ENCODE results near the gene NKD1.

The NKD1 gene

GRCh38 chr16:50644245-50644644 lies 96.0 kb downstream of the NKD1 start:
- peaks cover 25% of the 10 kb centered on the region for H3K27me3 Mint-ChIP-seq
- no peaks in the 10 kb centered on the region for H3K9me3 Mint-ChIP-seq
- no peak overlapping the region for H3K4me3 Mint-ChIP-seq
- ATAC-seq (replicated peaks; ENCODE audit: extremely low read depth, poor library complexity, severe bottlenecking) (no peak), DNase-seq (ENCODE audit: low spot score in 2 of 2) (no peak)
- no peak overlapping the region for H3K27ac Mint-ChIP-seq (ENCODE audit: low read depth)
- no peaks in the 10 kb centered on the region for H3K4me1 Mint-ChIP-seq
- H3K36me3 Mint-ChIP-seq (ENCODE audit: insufficient read depth), result peaks cover 2% of the 10 kb centered on the region

- Mint-ChIP-seq H3K27me3 (peaks cover 25% of the 10 kb centered on the region), H3K9me3 (no peaks in the 10 kb centered on the region), H3K4me3 (no peak overlapping the region), H3K27ac (ENCODE audit: low read depth) (no peak overlapping the region), H3K36me3 (ENCODE audit: insufficient read depth) (peaks cover 2% of the 10 kb centered on the region), H3K4me1 (no peaks in the 10 kb centered on the region)
- DNase-seq (ENCODE audit: low spot score in 2 of 2) (no peak), ATAC-seq (replicated peaks; ENCODE audit: extremely low read depth, poor library complexity, severe bottlenecking) (no peak)
These were observed 96.5 kb downstream of the NKD1 start for GRCh38 chr16:50644729-50645128.

DNA sequence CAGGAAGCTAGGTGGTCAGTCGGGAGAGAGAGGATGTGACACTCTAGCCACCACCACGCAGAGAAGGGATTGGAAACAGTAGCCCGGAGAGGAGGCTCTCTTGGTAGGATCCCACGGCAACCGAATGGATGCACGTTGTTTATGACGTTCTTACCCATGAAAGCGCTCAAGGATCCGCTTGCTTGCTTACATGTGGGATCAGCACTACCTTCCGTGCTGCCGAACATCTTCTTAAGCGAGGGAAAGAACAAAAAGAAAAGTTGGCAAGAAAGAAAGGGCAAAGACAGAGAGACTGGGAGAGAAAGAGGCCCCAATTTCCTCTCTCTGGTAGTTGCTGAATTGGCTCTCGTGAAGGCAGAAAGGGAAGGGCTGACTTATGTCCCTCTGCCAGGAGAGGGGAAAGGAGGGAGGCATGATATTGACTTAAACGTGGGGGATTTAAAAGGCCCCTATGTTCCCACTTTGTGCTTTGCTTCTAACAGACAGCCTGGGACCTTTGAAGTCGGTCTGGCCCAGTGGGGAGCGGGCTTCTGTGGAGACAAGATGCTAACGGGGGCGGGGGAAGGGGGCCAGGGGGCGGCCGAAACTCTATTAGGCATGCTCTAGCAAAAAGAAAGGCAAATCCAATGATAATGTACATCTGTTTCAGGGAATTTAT lies 97.5 kb downstream of the NKD1 start:
- H3K27ac Mint-ChIP-seq (ENCODE audit: low read depth), result no peak overlapping the region
- H3K4me3 Mint-ChIP-seq, result no peak overlapping the region
- peaks cover 2% of the 10 kb centered on the region for H3K36me3 Mint-ChIP-seq (ENCODE audit: insufficient read depth)
- no peak for ATAC-seq (replicated peaks; ENCODE audit: extremely low read depth, poor library complexity, severe bottlenecking)
- DNase-seq (ENCODE audit: low spot score in 2 of 2), result no peak
- H3K27me3 Mint-ChIP-seq, result peaks cover 15% of the 10 kb centered on the region
- H3K9me3 Mint-ChIP-seq, result no peaks in the 10 kb centered on the region
- no peaks in the 10 kb centered on the region for H3K4me1 Mint-ChIP-seq

GRCh38 chr16:50646345-50646744 lies 98.1 kb downstream of the NKD1 start:
- Mint-ChIP-seq H3K36me3 (ENCODE audit: insufficient read depth) (peaks cover 2% of the 10 kb centered on the region), H3K27me3 (peaks cover 9% of the 10 kb centered on the region), H3K9me3 (no peaks in the 10 kb centered on the region), H3K4me1 (no peaks in the 10 kb centered on the region), H3K27ac (ENCODE audit: low read depth) (no peak overlapping the region), H3K4me3 (no peak overlapping the region)
- DNase-seq (ENCODE audit: low spot score in 2 of 2) (no peak), ATAC-seq (replicated peaks; ENCODE audit: extremely low read depth, poor library complexity, severe bottlenecking) (no peak)

GRCh38 chr16:50651835-50652438 lies 103.7 kb downstream of the NKD1 start:
- Mint-ChIP-seq H3K27me3 (no peaks in the 10 kb centered on the region), H3K4me1 (no peaks in the 10 kb centered on the region), H3K27ac (ENCODE audit: low read depth) (no peak overlapping the region), H3K36me3 (ENCODE audit: insufficient read depth) (peaks cover 3% of the 10 kb centered on the region), H3K4me3 (no peak overlapping the region), H3K9me3 (no peaks in the 10 kb centered on the region)
- ATAC-seq (replicated peaks; ENCODE audit: extremely low read depth, poor library complexity, severe bottlenecking), result no peak
- DNase-seq (ENCODE audit: low spot score in 2 of 2), result no peak

DNA sequence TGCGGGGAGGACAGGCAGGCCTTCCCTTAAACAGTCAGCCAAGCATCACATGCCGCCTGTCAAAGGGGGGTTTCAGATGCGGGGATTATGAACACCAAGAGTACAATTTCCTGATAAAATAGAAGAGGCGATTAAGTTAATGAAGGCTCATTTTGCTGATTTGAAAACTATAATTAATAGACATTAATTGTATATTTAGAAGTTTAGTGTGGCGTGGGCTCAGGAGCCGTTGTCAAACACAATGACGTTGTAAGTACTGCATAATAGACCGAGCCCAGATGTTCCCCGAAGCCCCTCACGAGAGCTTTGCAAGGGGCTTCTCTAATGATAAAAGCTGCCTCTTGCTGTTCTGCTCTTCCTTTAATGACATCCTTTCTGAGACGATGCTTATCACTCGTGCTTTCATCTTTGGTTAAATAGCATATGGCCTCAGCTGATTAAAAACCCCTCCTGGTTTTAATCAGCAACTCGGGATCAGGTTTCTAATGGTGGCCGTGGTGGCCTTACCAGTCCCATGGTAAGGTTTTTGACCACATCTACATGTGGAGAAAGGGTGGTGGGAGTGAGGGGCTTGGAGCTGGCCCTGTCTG lies 104.7 kb downstream of the NKD1 start:
- H3K36me3 Mint-ChIP-seq (ENCODE audit: insufficient read depth), result peaks cover 1% of the 10 kb centered on the region
- no peaks in the 10 kb centered on the region for H3K9me3 Mint-ChIP-seq
- H3K4me3 Mint-ChIP-seq, result no peak overlapping the region
- DNase-seq (ENCODE audit: low spot score in 2 of 2) (no peak), ATAC-seq (replicated peaks; ENCODE audit: extremely low read depth, poor library complexity, severe bottlenecking) (no peak)
- H3K27me3 Mint-ChIP-seq, result no peaks in the 10 kb centered on the region
- H3K27ac Mint-ChIP-seq (ENCODE audit: low read depth), result no peak overlapping the region
- no peaks in the 10 kb centered on the region for H3K4me1 Mint-ChIP-seq

DNA sequence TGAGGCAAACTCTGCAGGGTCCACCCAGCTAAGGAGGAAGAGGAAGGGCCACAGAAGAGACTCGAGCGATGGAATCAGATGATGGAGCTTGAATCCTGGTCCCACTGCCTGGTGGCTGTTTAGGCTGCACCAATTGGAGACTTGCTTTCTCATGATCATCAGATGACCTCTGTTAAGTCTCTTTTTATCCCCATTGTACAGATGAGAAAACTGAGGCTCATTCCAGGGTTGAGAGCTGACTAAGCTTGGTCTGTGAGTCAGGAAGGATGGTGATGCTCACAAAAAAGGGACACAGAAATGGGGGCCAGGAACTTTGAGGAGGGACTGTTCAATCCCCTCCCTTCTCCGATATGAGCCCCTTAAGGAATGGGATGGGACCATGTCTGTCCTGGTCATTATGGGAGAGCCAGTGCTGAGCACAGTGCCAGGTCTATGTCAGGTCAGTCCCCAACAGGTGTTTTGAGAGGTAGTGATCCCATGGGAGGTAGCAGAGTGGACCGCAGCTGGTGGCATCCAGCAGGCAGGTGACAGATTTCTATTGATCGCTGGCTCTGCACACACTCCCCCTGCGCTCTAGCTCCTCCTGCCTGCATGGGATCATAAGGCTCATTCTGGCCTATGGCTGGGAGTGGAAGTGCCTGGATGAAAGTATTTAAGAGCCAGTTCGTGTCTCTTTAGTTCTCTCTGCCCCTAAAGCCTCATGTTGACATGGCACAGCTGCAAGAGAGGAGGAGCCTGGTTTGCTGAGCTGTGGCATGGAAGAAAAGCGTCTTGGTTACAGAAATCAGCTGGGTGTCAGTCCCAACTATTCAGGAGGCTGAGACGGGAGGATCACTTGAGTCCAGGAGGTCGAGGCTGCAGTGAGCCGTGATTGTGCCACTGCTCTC lies 105.7 kb downstream of the NKD1 start:
- ATAC-seq (replicated peaks; ENCODE audit: extremely low read depth, poor library complexity, severe bottlenecking) (no peak), DNase-seq (ENCODE audit: low spot score in 2 of 2) (no peak)
- H3K4me3 Mint-ChIP-seq, result no peak overlapping the region
- no peaks in the 10 kb centered on the region for H3K4me1 Mint-ChIP-seq
- no peaks in the 10 kb centered on the region for H3K27me3 Mint-ChIP-seq
- H3K36me3 Mint-ChIP-seq (ENCODE audit: insufficient read depth), result peaks cover 1% of the 10 kb centered on the region
- no peaks in the 10 kb centered on the region for H3K9me3 Mint-ChIP-seq
- H3K27ac Mint-ChIP-seq (ENCODE audit: low read depth), result no peak overlapping the region

- Mint-ChIP-seq H3K4me3 (no peak overlapping the region), H3K36me3 (ENCODE audit: insufficient read depth) (peaks cover 1% of the 10 kb centered on the region), H3K4me1 (no peaks in the 10 kb centered on the region), H3K27me3 (no peaks in the 10 kb centered on the region), H3K9me3 (no peaks in the 10 kb centered on the region), H3K27ac (ENCODE audit: low read depth) (no peak overlapping the region)
- no peak for DNase-seq (ENCODE audit: low spot score in 2 of 2)
- ATAC-seq (replicated peaks; ENCODE audit: extremely low read depth, poor library complexity, severe bottlenecking), result no peak
These were observed 107.4 kb downstream of the NKD1 start for GRCh38 chr16:50655558-50656055.

GRCh38 chr16:50657241-50657640 lies 109.0 kb downstream of the NKD1 start:
- ATAC-seq (replicated peaks; ENCODE audit: extremely low read depth, poor library complexity, severe bottlenecking), result no peak

GRCh38 chr16:50659806-50660205 lies 111.6 kb downstream of the NKD1 start:
- no peak for ATAC-seq (replicated peaks; ENCODE audit: extremely low read depth, poor library complexity, severe bottlenecking)
- no peaks in the 10 kb centered on the region for H3K9me3 Mint-ChIP-seq
- H3K4me1 Mint-ChIP-seq, result no peaks in the 10 kb centered on the region
- H3K27ac Mint-ChIP-seq (ENCODE audit: low read depth), result no peak overlapping the region
- H3K27me3 Mint-ChIP-seq, result no peaks in the 10 kb centered on the region
- H3K36me3 Mint-ChIP-seq (ENCODE audit: insufficient read depth), result no peaks in the 10 kb centered on the region
- no peak overlapping the region for H3K4me3 Mint-ChIP-seq
- DNase-seq (ENCODE audit: low spot score in 2 of 2), result no peak

More at GRCh38 chr16:50657241-50657640, 109.0 kb downstream of the NKD1 start:
- Mint-ChIP-seq H3K27me3 (no peaks in the 10 kb centered on the region), H3K4me1 (no peaks in the 10 kb centered on the region), H3K27ac (ENCODE audit: low read depth) (no peak overlapping the region), H3K9me3 (no peaks in the 10 kb centered on the region), H3K36me3 (ENCODE audit: insufficient read depth) (no peaks in the 10 kb centered on the region), H3K4me3 (no peak overlapping the region)
- DNase-seq (ENCODE audit: low spot score in 2 of 2), result no peak

GRCh38 chr16:50662306-50662940 lies 114.2 kb downstream of the NKD1 start:
- H3K4me1 Mint-ChIP-seq, result peaks cover 10% of the 10 kb centered on the region
- no peak overlapping the region for H3K4me3 Mint-ChIP-seq
- H3K27ac Mint-ChIP-seq (ENCODE audit: low read depth), result no peak overlapping the region
- DNase-seq (ENCODE audit: low spot score in 2 of 2), result no peak
- ATAC-seq (replicated peaks; ENCODE audit: extremely low read depth, poor library complexity, severe bottlenecking), result no peak
- no peaks in the 10 kb centered on the region for H3K27me3 Mint-ChIP-seq
- no peaks in the 10 kb centered on the region for H3K36me3 Mint-ChIP-seq (ENCODE audit: insufficient read depth)
- H3K9me3 Mint-ChIP-seq, result no peaks in the 10 kb centered on the region

GRCh38 chr16:50664270-50664669 lies 116.1 kb downstream of the NKD1 start:
- Mint-ChIP-seq H3K9me3 (no peaks in the 10 kb centered on the region), H3K36me3 (ENCODE audit: insufficient read depth) (no peaks in the 10 kb centered on the region), H3K27ac (ENCODE audit: low read depth) (no peak overlapping the region), H3K4me1 (peaks cover 21% of the 10 kb centered on the region), H3K4me3 (no peak overlapping the region), H3K27me3 (no peaks in the 10 kb centered on the region)
- DNase-seq (ENCODE audit: low spot score in 2 of 2), result no peak
- ATAC-seq (replicated peaks; ENCODE audit: extremely low read depth, poor library complexity, severe bottlenecking), result no peak

Data from central memory CD8-positive, alpha-beta T cell (primary cell).